DOHH2 (cell line): ENCODE data around the gene RAE1.

Source experiments
- H3F3A ChIP-seq: fragments of 200-600 bp; sonication (generic), shearing (Covaris generic); 2 replicates; pipeline ENCODE4 v1.6.0; 2016; ENCODE audit warnings: antibody characterized with exemption, mild to moderate bottlenecking; ENCODE audit not compliant: control insufficient read depth, insufficient read depth
- H3K27ac ChIP-seq: fragments of 200-600 bp; sonication (generic); 2 replicates; pipeline ENCODE4 v1.5.1; 2014; ENCODE audit warnings: low read depth, mild to moderate bottlenecking, low read length, moderate library complexity
- H3K27me3 ChIP-seq: fragments of 200-600 bp; sonication (generic); 2 replicates; pipeline ENCODE4 v1.6.1; 2014; ENCODE audit warnings: mild to moderate bottlenecking, low read length, mixed read lengths; ENCODE audit not compliant: control insufficient read depth
- H3K36me3 ChIP-seq: fragments of 200-600 bp; sonication (generic); 2 replicates; pipeline ENCODE4 v1.6.1; 2014; ENCODE audit warnings: mild to moderate bottlenecking, low read length, moderate library complexity, mixed read lengths; ENCODE audit not compliant: control insufficient read depth
- H3K4me1 ChIP-seq: fragments of 200-600 bp; sonication (generic); 2 replicates; pipeline ENCODE4 v1.6.1; 2014; ENCODE audit warnings: mild to moderate bottlenecking, low read length, mixed read lengths; ENCODE audit not compliant: control insufficient read depth
- H3K4me2 ChIP-seq: fragments of 200-600 bp; sonication (generic); 2 replicates; pipeline ENCODE4 v1.6.0; 2014; ENCODE audit warnings: mild to moderate bottlenecking, low read length, moderate library complexity
- H3K4me3 ChIP-seq: fragments of 200-600 bp; sonication (generic); 2 replicates; pipeline ENCODE4 v1.5.1; 2014; ENCODE audit warnings: mild to moderate bottlenecking, low read length, mixed read lengths
- H3K79me2 ChIP-seq: fragments of 200-600 bp; sonication (generic); 2 replicates; pipeline ENCODE4 v1.6.1; 2014; ENCODE audit warnings: mild to moderate bottlenecking, low read length, mixed read lengths; ENCODE audit not compliant: control insufficient read depth
- H3K9me2 ChIP-seq: fragments of 200-600 bp; sonication (generic); replicated peaks from 2 replicates; pipeline ENCODE4 v1.6.1; 2014; ENCODE audit warnings: mild to moderate bottlenecking, low read length, mixed read lengths; ENCODE audit not compliant: control insufficient read depth
- H3K9me3 ChIP-seq: fragments of 200-600 bp; sonication (generic); 2 replicates; pipeline ENCODE4 v1.6.1; 2014; ENCODE audit warnings: antibody characterized with exemption, low read length, mixed read lengths; ENCODE audit not compliant: control insufficient read depth, insufficient read depth
- H4K20me1 ChIP-seq: fragments of 200-600 bp; sonication (generic); 2 replicates; pipeline ENCODE4 v1.6.0; 2014; ENCODE audit warnings: low read depth, mild to moderate bottlenecking, antibody characterized with exemption, low read length, moderate library complexity; ENCODE audit not compliant: control insufficient read depth, insufficient read depth
- EZH2phosphoT487 ChIP-seq: fragments of 200-600 bp; sonication (generic); IDR thresholded peaks from 2 replicates; pipeline ENCODE4 v1.6.1; 2017; ENCODE audit warnings: borderline replicate concordance, mild to moderate bottlenecking, antibody characterized with exemption, low read length, moderate library complexity, mixed read lengths
- TF ChIP-seq, protein P1 (sequence below): fragments of 200-600 bp; sonication (generic); IDR thresholded peaks from one replicate; pipeline ENCODE4 v1.5.1; 2014; ENCODE audit warnings: antibody characterized with exemption, mild to moderate bottlenecking, low read depth, low read length; ENCODE audit not compliant: poor library complexity, severe bottlenecking

RAE1 gene

DNA sequence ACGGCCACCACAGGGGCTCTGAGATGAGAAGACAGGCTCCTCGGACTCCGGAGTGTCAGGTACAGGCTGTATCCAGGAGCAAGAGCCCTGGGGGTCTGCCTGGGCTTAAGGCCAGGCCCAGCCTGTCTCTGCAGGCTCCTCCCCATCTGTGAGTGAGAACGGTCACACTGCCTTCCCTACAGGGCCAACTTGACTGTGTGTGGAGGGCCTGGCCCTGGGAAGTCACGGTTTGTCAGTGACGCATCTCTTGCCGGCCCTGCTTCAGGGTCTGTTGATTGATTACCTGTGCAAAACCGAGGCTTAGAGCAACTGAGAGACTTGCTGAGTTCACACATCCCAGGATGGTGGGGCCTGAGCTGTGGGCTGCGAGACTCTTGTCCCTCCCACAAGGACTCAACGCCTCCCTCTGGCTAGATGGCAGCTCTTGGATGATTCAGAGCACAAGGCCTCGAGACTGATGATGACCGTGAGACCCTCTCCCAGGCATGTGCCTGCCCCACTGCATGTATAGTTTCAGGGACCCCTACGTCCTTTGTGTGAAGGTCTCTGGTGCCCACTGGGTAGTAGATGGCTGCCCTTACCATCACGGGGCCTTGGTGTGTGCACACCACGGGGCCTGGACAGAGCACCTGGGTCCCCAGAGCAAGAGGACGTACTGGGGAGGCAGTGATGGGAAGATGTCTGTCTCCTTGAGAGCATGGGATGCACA, 46.1 kb downstream of the RAE1 start:
- peak overlapping the region; percentile 95 for H3K27ac ChIP-seq
- H3K9me3 ChIP-seq, result no peaks in the 10 kb centered on the region
- peaks cover 94% of the 10 kb centered on the region for H3K79me2 ChIP-seq
- no peak for TF ChIP-seq EZH2phosphoT487
- peak overlapping the region; percentile 95 for H3K4me3 ChIP-seq
- H3K27me3 ChIP-seq, result no peaks in the 10 kb centered on the region
- no peaks in the 10 kb centered on the region for H3K9me2 ChIP-seq
- peaks cover 95% of the 10 kb centered on the region for H3K36me3 ChIP-seq
- H3K4me2 ChIP-seq, result peak overlapping the region; percentile 88
- peaks cover 35% of the 10 kb centered on the region for H4K20me1 ChIP-seq
- peaks cover 46% of the 10 kb centered on the region for H3F3A ChIP-seq
- peaks cover 87% of the 10 kb centered on the region for H3K4me1 ChIP-seq

DNA sequence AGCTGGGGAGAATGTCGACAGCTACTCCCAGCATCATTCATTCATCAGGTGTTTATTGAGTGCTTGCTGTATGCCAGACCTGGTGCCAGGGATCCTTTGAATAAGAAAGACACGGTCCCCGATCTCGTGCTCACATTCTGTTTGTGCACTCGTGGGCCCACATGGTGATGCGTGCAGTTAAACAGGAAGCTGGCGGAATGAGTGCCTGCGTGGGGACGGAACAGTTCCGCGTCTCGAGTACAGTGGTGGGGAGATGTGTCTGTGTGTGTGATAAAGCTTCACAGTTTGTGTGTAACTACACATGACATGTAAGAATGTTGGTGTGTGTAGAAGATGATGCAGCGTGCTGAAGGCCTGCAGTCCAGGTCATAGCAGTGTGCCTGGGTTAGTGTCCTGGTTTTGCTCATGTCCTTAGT, 46.6 kb downstream of the RAE1 start:
- Histone ChIP-seq H3K27me3 (no peaks in the 10 kb centered on the region), H3K27ac (peak overlapping the region; percentile 95), H3K36me3 (peaks cover 95% of the 10 kb centered on the region), H3K4me1 (peaks cover 87% of the 10 kb centered on the region), H4K20me1 (peaks cover 37% of the 10 kb centered on the region), H3F3A (peaks cover 44% of the 10 kb centered on the region), H3K9me3 (no peaks in the 10 kb centered on the region), H3K9me2 (no peaks in the 10 kb centered on the region), H3K4me3 (peak overlapping the region; percentile 95), H3K79me2 (peaks cover 94% of the 10 kb centered on the region), H3K4me2 (peak overlapping the region; percentile 88)
- TF ChIP-seq, protein P1, sequence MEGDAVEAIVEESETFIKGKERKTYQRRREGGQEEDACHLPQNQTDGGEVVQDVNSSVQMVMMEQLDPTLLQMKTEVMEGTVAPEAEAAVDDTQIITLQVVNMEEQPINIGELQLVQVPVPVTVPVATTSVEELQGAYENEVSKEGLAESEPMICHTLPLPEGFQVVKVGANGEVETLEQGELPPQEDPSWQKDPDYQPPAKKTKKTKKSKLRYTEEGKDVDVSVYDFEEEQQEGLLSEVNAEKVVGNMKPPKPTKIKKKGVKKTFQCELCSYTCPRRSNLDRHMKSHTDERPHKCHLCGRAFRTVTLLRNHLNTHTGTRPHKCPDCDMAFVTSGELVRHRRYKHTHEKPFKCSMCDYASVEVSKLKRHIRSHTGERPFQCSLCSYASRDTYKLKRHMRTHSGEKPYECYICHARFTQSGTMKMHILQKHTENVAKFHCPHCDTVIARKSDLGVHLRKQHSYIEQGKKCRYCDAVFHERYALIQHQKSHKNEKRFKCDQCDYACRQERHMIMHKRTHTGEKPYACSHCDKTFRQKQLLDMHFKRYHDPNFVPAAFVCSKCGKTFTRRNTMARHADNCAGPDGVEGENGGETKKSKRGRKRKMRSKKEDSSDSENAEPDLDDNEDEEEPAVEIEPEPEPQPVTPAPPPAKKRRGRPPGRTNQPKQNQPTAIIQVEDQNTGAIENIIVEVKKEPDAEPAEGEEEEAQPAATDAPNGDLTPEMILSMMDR, result no peak
- no peak for TF ChIP-seq EZH2phosphoT487

DNA sequence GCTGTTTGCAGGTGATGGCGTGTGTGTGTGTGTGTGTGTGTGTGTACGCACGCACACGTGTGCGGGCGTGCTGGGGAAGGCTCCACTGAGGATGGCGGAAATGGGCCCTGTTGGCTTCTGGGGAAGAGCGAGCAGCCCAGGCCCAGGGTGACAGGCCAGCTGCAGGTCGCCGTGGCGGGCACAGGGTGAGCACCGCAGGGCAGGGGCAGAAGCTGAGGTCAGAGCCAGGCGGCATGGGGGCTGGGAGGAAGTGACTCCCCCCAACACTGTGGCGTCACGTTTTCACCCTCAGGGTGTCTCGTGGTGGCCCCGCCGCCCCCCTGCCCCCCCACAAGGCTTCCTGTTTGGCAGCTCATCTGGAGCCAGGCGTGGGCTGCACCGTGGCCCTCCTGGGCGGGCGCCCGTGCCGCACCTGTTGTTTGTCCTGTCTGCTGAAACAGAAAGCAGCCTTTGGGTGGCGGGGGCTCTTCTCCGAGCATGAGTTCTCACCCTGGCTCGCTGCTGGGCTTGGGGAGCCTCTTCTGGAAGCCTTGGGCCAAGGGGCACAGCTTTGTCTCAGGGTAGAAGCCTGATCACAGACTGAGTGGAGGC, 47.3 kb downstream of the RAE1 start:
- H3K79me2 ChIP-seq, result peaks cover 94% of the 10 kb centered on the region
- H3K36me3 ChIP-seq, result peaks cover 95% of the 10 kb centered on the region
- H3K4me1 ChIP-seq, result peaks cover 82% of the 10 kb centered on the region
- peaks cover 38% of the 10 kb centered on the region for H4K20me1 ChIP-seq
- H3K4me3 ChIP-seq, result peak overlapping the region; percentile 95
- peaks cover 41% of the 10 kb centered on the region for H3F3A ChIP-seq
- no peaks in the 10 kb centered on the region for H3K9me3 ChIP-seq
- H3K27ac ChIP-seq, result peak overlapping the region; percentile 95
- TF ChIP-seq, protein P1, result no peak
- no peak for TF ChIP-seq EZH2phosphoT487
- no peaks in the 10 kb centered on the region for H3K9me2 ChIP-seq
- peak overlapping the region; percentile 88 for H3K4me2 ChIP-seq
- no peaks in the 10 kb centered on the region for H3K27me3 ChIP-seq

DNA sequence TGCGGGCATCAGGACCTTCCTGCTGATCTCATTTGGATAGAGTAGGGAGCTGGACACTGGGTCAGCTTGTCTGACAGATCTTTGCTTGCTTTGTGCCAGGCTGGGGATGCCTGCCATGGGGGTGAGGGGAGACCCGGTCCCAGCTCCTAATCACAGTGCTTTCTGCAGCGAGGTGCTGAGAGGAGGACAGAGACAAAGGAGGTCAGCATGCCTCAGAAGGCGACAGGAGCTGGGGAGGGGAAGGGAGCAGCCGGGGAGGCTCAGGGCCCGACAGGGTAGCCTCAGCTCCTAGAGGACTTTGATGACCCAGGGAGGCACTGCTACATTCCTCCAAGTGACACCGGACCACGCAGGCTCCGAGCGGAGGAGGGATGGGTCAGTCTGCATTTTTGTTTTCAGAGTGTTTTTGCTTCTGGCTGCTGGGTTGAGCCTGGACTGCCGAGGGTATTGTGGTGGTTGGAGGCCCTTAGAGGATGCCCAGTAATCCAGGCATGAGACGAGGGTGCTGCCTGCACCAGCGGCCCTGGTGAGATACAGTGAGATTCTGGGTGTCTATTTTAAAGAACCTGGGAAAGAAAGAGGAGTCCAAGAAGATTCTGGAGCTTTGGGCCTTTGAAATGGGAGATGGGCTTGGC, 48.0 kb downstream of the RAE1 start:
- Histone ChIP-seq H3K36me3 (peaks cover 95% of the 10 kb centered on the region), H4K20me1 (peaks cover 35% of the 10 kb centered on the region), H3K4me3 (peak overlapping the region; percentile 95)

More for the DNA sequence above, 48.0 kb downstream of the RAE1 start:
- H3K9me3 ChIP-seq, result no peaks in the 10 kb centered on the region
- H3K4me2 ChIP-seq, result peak overlapping the region; percentile 88
- H3K27ac ChIP-seq, result peak overlapping the region; percentile 95
- TF ChIP-seq, protein P1, result no peak
- TF ChIP-seq EZH2phosphoT487, result no peak
- no peaks in the 10 kb centered on the region for H3K27me3 ChIP-seq
- no peaks in the 10 kb centered on the region for H3K9me2 ChIP-seq
- peaks cover 35% of the 10 kb centered on the region for H3F3A ChIP-seq
- peaks cover 94% of the 10 kb centered on the region for H3K79me2 ChIP-seq
- peaks cover 75% of the 10 kb centered on the region for H3K4me1 ChIP-seq
